Gastrocnemius medialis (tissue), 4 donors: Measurements from ENCODE around the gene BCL7B.

Experiments
- POLR2A ChIP-seq, 2 donors: fragments of 450-650 bp; IDR thresholded peaks; one replicate each; pipeline ENCODE4 v1.6.1; 2017; ENCODE audit warnings: antibody characterized with exemption in 2 of 2, mild to moderate bottlenecking in 2 of 2, moderate library complexity in 2 of 2
- TF ChIP-seq, protein P1 (sequence below), 5 experiments: fragments of 450-650 bp in 3 of 5; fragments of 200-600 bp in 2 of 5; sonication (generic) in 2 of 5; IDR thresholded peaks in 4 of 5; conservative IDR thresholded peaks in 1 of 5; 1 replicate in 4 of 5; 2 replicates in 1 of 5; pipeline ENCODE4 v1.5.1; 2016 to 2019; ENCODE audit warnings: antibody characterized with exemption in 5 of 5, mild to moderate bottlenecking in 3 of 5, moderate library complexity in 3 of 5

DNA sequence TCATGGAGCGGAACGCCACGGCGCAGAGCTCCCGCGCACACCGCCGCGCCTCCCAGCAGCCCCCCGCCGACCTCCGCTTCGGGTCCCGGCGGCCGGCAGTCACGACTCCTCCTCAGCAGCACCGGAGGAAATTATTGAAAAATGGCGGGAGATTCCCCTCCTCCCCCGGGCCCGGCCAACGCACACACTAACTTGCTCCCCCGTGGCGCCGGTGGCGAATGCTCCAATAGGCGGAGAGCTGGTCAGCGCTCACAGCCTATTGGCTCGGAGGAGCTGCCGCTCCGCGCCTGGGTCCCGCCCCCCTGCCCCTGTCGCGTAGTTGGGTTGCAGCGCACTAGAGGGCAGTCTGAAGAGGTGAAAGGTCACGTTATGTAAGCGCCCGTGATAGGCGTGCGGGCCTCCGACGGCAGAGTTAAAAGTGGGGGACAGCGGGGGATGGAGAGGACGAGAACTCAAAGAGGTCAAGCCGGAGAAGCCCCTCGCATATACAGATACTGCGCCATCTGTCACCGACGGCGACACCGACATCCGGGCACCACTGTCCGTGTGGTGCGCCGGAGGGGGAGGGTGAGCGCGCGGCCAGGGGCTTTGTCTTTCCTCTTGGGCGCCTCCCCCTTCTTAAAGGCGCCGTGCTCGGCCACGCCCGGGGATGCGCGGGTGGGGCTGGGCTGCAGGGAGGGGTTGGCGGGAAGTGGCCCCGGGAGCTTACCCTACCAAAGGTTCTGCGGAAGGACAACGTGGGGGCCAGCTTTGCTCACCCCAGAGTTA, 35.2 kb downstream of the BCL7B start, which contains the start of gene BAZ1B:
- TF ChIP-seq, protein P1, sequence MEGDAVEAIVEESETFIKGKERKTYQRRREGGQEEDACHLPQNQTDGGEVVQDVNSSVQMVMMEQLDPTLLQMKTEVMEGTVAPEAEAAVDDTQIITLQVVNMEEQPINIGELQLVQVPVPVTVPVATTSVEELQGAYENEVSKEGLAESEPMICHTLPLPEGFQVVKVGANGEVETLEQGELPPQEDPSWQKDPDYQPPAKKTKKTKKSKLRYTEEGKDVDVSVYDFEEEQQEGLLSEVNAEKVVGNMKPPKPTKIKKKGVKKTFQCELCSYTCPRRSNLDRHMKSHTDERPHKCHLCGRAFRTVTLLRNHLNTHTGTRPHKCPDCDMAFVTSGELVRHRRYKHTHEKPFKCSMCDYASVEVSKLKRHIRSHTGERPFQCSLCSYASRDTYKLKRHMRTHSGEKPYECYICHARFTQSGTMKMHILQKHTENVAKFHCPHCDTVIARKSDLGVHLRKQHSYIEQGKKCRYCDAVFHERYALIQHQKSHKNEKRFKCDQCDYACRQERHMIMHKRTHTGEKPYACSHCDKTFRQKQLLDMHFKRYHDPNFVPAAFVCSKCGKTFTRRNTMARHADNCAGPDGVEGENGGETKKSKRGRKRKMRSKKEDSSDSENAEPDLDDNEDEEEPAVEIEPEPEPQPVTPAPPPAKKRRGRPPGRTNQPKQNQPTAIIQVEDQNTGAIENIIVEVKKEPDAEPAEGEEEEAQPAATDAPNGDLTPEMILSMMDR (IDR thresholded peaks at IDR 0.05 in 4 of 5, conservative IDR thresholded peaks at IDR 0.05 in 1 of 5), result peak in 3 of 5 experiments; percentile 19 to 28 (median 25)
- TF ChIP-seq POLR2A (IDR thresholded peaks at IDR 0.05), result peak; percentile 83 to 91
